ENCODE data around the gene CDH4.

DNA sequence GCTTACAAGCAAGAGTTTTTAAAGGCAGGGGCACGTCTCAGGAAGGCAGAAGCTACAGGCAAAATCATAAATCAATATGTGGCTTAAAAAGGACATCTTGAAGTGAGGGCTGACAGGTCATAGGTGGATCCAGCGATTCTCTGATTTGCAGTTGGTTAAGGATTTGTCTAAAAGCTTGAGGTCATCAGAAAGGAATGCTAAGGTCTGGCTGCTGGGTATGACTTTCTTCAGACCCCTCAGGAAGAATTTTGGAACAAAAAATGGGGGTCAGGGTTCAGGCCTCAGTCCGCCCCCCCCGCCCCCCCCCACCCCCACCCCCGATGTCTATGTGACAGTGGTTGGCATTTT lies 261.9 kb downstream of the CDH4 start:
- no peak for TF ChIP-seq CTCF (IDR thresholded peaks at IDR 0.05)
- TF ChIP-seq EZH2 (IDR thresholded peaks at IDR 0.05; ENCODE audit: borderline replicate concordance, insufficient read depth, low read depth, low read length, poor library complexity, severe bottlenecking), result no peak

Measured in B cell (primary cell).